GM18909 (cell line): Measurements from ENCODE around the gene RALGDS.

Experiments
- ATAC-seq: cut with Tn5 transposase; IDR thresholded peaks from one replicate; pipeline ENCODE4 v1.9.1; 2021; ENCODE audit warnings: mild to moderate bottlenecking; ENCODE audit not compliant: unreplicated experiment, poor library complexity

Gene RALGDS

GRCh38 chr9:133058550-133059320 is 62.3 kb downstream of the RALGDS start:
- ATAC-seq, result no peak

- no peak for ATAC-seq
Measured at GRCh38 chr9:133058071-133058470, 63.0 kb downstream of the RALGDS start.

GRCh38 chr9:133057553-133057952 is 63.5 kb downstream of the RALGDS start:
- no peak for ATAC-seq

GRCh38 chr9:133057006-133057405 is 64.0 kb downstream of the RALGDS start:
- no peak for ATAC-seq

- no peak for ATAC-seq
Measured at GRCh38 chr9:133056533-133056932, 64.5 kb downstream of the RALGDS start.

GRCh38 chr9:133055788-133056420 is 65.1 kb downstream of the RALGDS start:
- no peak for ATAC-seq

- no peak for ATAC-seq
Measured at GRCh38 chr9:133054966-133055365, 66.1 kb downstream of the RALGDS start.

- no peak for ATAC-seq
Measured at GRCh38 chr9:133054194-133054890, 66.7 kb downstream of the RALGDS start.

- ATAC-seq, result no peak
Measured at GRCh38 chr9:133051966-133052539, 69.0 kb downstream of the RALGDS start.

GRCh38 chr9:133051281-133051900 is 69.6 kb downstream of the RALGDS start:
- ATAC-seq, result no peak

- ATAC-seq, result no peak
Measured at GRCh38 chr9:133050781-133051180, 70.3 kb downstream of the RALGDS start.

GRCh38 chr9:133050142-133050541 is 70.9 kb downstream of the RALGDS start:
- no peak for ATAC-seq

GRCh38 chr9:133049043-133049442 is 72.0 kb downstream of the RALGDS start:
- no peak for ATAC-seq

- ATAC-seq, result no peak
Measured at GRCh38 chr9:133048595-133048994, 72.4 kb downstream of the RALGDS start.
